Smooth muscle cell (in vitro differentiated cells): ENCODE measurements around the gene UBAC2. TPM values are rescaled to one million over a fixed set of nuclear protein-coding genes. Genes with fewer than 3 reads are reported as not detected.

Experiments
- DNase-seq: peaks from one replicate; lab custom pipeline; 2025; ENCODE audit not compliant: unreplicated experiment; lab: John Stamatoyannopoulos, UW
- H2AFZ ChIP-seq: fragments of 200-600 bp; sonication (generic); 2 replicates; pipeline ENCODE4 v1.6.0; 2016; ENCODE audit warnings: antibody characterized with exemption, low read depth, mild to moderate bottlenecking
- H3F3A ChIP-seq: fragments of 200-600 bp; sonication (generic); 2 replicates; pipeline ENCODE4 v1.6.0; 2017; ENCODE audit warnings: antibody characterized with exemption, low read depth
- H3K27ac ChIP-seq: fragments of 200-600 bp; sonication (generic); 2 replicates; pipeline ENCODE4 v1.5.1; 2016; ENCODE audit warnings: low read depth, mild to moderate bottlenecking
- H3K27me3 ChIP-seq: fragments of 200-600 bp; sonication (generic); 2 replicates; pipeline ENCODE4 v1.6.1; 2016; ENCODE audit warnings: low read depth, mild to moderate bottlenecking
- H3K36me3 ChIP-seq: fragments of 200-600 bp; sonication (generic); 2 replicates; pipeline ENCODE4 v1.5.1; 2016; ENCODE audit warnings: low read depth
- H3K4me1 ChIP-seq: fragments of 200-600 bp; sonication (generic); 2 replicates; pipeline ENCODE4 v1.5.1; 2016; ENCODE audit warnings: low read depth
- H3K4me2 ChIP-seq: fragments of 200-600 bp; sonication (generic); 2 replicates; pipeline ENCODE4 v1.6.0; 2016; ENCODE audit warnings: mild to moderate bottlenecking
- H3K4me3 ChIP-seq: fragments of 200-600 bp; sonication (generic); 2 replicates; pipeline ENCODE4 v1.5.1; 2016; ENCODE audit warnings: mild to moderate bottlenecking
- H3K79me2 ChIP-seq: fragments of 200-600 bp; sonication (generic); 2 replicates; pipeline ENCODE4 v1.6.0; 2016; ENCODE audit warnings: low read depth, mild to moderate bottlenecking
- H3K9ac ChIP-seq: fragments of 200-600 bp; sonication (generic); 2 replicates; pipeline ENCODE4 v1.6.0; 2016; ENCODE audit warnings: low read depth
- H3K9me3 ChIP-seq: fragments of 200-600 bp; sonication (generic); replicated peaks from 2 replicates; pipeline ENCODE4 v1.5.1; 2016; ENCODE audit warnings: low read depth
- H4K20me1 ChIP-seq: fragments of 200-600 bp; sonication (generic); 2 replicates; pipeline ENCODE4 v1.6.0; 2016; ENCODE audit warnings: low read depth
- CTCF ChIP-seq: fragments of 200-600 bp; sonication (generic); IDR thresholded peaks from 2 replicates; pipeline ENCODE4 v1.5.1; 2017; ENCODE audit warnings: borderline replicate concordance, mild to moderate bottlenecking, antibody characterized with exemption; ENCODE audit not compliant: insufficient read depth, poor library complexity, severe bottlenecking
- WGBS: methylation state at CpG from one replicate; pipeline ENCODE4 v1.1.7; 2016; ENCODE audit warnings: low lambda C conversion rate; 5-methylcytosine and 5-hydroxymethylcytosine counted together
- polyA plus RNA-seq: library from polyadenylated mRNA; unstranded; fragments of >200 nt; fragmentation: Nextera tagmentation; extraction: Ambion mirVana; gene quantifications from 2 replicates; pipeline ENCODE4 v1.2.1, GENCODE V29; 2016
- total RNA-seq: library from RNA; depleted of rRNA; stranded (reverse); fragments of >200 nt; gene quantifications from 2 replicates; pipeline ENCODE4 v1.2.3, GENCODE V29; 2014

The UBAC2 gene
- total and polyA plus RNA-seq, 2 experiments from 2014 or later: 58.4 to 74.0 TPM

DNA sequence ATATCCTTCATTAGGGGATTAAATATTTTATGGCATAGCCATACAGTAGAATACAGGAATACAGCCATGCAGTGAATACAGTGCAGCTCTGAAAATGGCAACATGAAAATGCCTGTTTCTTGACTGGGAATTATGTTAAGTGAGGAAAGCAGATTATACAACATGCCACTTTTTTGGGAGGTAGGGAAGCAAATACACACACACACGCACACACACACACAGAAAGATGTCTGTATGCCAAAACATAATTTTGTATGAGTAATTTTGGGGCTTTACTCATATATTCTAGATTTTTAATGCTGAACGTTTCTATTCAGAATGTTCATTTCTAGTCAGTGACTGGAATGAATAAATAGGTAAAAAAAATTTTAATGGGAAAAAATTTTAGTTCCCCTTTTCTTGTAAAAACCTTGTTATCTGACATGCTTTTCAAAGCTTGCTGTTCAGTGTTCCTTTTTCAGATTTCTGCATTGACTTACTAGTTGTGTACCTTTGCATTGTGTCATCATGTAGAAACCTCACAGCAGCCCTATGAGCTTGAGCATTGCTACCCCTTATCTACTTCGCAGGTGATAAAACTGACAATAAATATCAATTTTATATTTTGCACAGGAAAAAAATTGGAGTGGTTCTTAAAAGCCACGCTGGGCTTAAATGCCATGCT, 98.7 kb downstream of the UBAC2 start:
- H3K27me3 ChIP-seq: no peaks in the 10 kb centered on the region
- no peak overlapping the region for H2AFZ ChIP-seq
- H3K36me3 ChIP-seq: peaks cover 5% of the 10 kb centered on the region
- 89% methylated on average over 4 of the region's 4 CpGs for WGBS
- no peak for DNase-seq
- peaks cover 4% of the 10 kb centered on the region for H3K4me1 ChIP-seq
- no peak overlapping the region for H3K9ac ChIP-seq
- no peak overlapping the region for H3K27ac ChIP-seq
- H3F3A ChIP-seq: peaks cover 10% of the 10 kb centered on the region
- H3K9me3 ChIP-seq: no peaks in the 10 kb centered on the region
- peaks cover 49% of the 10 kb centered on the region for H4K20me1 ChIP-seq
- no peak overlapping the region for H3K4me2 ChIP-seq
- no peak overlapping the region for H3K4me3 ChIP-seq
- H3K79me2 ChIP-seq: peaks cover 36% of the 10 kb centered on the region
- TF ChIP-seq CTCF: no peak

DNA sequence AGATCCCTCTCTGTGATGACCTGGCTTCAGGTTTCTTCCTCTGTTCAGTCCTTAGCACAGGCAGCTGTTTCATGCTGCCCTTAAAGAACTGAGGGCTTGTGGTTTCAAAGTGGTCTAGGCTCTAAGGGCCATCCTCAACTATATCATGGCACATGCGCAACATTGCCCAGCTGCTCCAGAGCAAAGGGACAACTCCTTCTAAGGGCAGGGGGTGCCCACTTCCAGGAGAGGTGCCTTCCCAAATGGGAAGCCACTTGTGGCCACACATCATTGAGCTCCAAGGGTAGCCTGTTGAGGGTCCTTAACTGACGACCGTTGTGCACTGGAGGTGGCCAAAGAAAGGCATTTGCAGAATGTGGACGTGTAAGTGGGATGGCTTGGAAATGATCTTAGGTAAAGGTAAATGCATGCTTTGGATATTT, 99.3 kb downstream of the UBAC2 start:
- WGBS: 70% methylated on average over 4 of the region's 4 CpGs
- Histone ChIP-seq H2AFZ (no peak overlapping the region), H3F3A (peaks cover 10% of the 10 kb centered on the region)

DNA sequence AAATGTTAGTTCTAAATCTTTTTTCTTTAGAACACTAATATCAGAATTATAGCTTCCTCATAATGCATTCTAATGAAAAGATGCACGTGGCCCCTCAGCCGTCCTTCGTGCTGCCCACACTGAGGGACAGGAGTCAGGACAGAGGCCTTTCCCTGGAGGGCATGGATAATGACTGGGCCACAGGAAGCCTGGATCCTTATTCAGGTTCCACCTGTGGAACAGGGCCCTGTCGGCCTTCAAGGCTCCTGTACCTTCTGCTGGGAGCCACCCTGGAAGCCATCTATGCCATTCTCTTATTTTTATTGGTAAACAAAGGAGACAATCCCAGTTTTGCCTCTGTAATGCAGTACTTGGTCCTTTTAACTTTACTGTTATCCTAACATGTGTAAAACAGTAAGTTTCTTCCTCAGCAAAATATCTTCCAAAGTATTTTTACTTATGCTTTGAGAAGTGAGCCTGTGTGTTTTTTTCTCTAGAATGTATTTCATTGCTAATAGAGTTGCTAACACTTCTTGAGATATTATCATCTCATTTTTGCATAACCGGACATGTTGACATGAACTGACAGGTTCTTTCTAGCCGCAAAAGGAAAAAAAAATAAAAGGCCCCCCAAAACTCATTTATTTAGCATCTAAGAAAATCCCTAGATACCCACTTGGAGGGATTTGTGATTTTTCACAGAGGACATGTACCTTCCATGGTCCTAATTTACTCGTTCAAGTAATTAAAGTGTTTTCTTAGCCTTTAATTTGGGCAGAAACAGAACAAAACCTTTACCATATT, 100.6 kb downstream of the UBAC2 start:
- H3F3A ChIP-seq: peaks cover 5% of the 10 kb centered on the region
- peaks cover 4% of the 10 kb centered on the region for H3K4me1 ChIP-seq
- peaks cover 53% of the 10 kb centered on the region for H3K79me2 ChIP-seq
- H2AFZ ChIP-seq: no peak overlapping the region
- H3K4me2 ChIP-seq: no peak overlapping the region
- DNase-seq: no peak
- no peak overlapping the region for H3K9ac ChIP-seq
- no peak for TF ChIP-seq CTCF
- H4K20me1 ChIP-seq: peaks cover 41% of the 10 kb centered on the region
- H3K27ac ChIP-seq: no peak overlapping the region
- H3K27me3 ChIP-seq: no peaks in the 10 kb centered on the region
- no peaks in the 10 kb centered on the region for H3K36me3 ChIP-seq
- no peaks in the 10 kb centered on the region for H3K9me3 ChIP-seq
- no peak overlapping the region for H3K4me3 ChIP-seq
- 85% methylated on average over 7 of the region's 7 CpGs for WGBS

More for the DNA sequence above, 99.3 kb downstream of the UBAC2 start:
- DNase-seq: no peak
- no peaks in the 10 kb centered on the region for H3K27me3 ChIP-seq
- H3K4me2 ChIP-seq: no peak overlapping the region
- no peaks in the 10 kb centered on the region for H3K9me3 ChIP-seq
- peaks cover 39% of the 10 kb centered on the region for H3K79me2 ChIP-seq
- H4K20me1 ChIP-seq: peaks cover 47% of the 10 kb centered on the region
- TF ChIP-seq CTCF: no peak
- H3K36me3 ChIP-seq: peaks cover 5% of the 10 kb centered on the region
- H3K4me3 ChIP-seq: no peak overlapping the region
- H3K27ac ChIP-seq: no peak overlapping the region
- no peak overlapping the region for H3K9ac ChIP-seq
- H3K4me1 ChIP-seq: peaks cover 4% of the 10 kb centered on the region
